Stimulated activated CD4-positive, alpha-beta T cell treated with anti-CD3 and anti-CD28 coated beads, Interleukin-1b, Interleukin-23, amount 100 ng/mL, for 1 hour (primary cell): ENCODE data around the gene IFITM10.
"Not testable (repeated sequence)": the region's sequence is repeated elsewhere in the genome, so short reads cannot be mapped to it uniquely, and the experiment has no call there.

Experiments used
- DNase-seq, 2 donors: peaks; one replicate each; pipeline ENCODE4 v3.0.0-alpha.2; 2020; ENCODE audit warnings: low read depth in 2 of 2

Gene IFITM10

DNA sequence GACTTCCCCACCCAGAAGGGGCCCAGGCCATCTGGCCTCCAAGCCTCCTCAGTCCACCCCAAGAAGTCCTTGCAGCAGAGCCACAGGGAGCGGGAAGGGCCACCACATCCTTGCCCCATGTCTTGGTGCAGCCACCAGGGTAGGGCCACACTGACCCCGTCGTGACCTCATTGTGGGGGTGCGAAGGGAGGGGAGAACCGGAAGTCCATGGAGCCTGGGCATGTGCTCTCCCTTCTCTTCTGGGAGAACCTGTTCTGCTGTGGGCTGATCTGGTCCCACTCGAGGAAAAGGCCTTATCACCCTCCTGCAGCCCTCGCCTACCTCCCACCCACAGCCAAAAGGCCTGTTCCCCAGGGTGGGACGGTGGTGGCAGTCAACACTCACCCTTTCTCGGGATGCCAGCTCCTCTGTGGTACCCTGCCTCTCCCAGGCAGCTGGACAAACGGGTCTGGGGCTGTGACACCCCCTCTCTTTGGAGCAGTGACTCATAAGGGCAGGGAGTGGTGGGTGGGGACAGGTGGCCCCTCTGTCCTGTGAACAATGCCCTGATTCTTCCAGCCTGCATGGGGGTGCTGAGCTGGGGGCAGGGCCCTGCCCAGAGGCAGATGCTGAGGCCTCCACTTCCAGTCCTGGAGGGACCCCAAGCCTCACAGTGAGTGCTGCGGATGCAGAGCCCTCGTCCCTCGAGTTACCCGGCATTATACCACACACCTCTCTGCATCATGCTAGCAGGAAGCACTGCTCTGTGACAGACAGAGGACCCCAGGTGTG lies 27.9 kb upstream of the IFITM10 start:
- DNase-seq, result no peak

DNA sequence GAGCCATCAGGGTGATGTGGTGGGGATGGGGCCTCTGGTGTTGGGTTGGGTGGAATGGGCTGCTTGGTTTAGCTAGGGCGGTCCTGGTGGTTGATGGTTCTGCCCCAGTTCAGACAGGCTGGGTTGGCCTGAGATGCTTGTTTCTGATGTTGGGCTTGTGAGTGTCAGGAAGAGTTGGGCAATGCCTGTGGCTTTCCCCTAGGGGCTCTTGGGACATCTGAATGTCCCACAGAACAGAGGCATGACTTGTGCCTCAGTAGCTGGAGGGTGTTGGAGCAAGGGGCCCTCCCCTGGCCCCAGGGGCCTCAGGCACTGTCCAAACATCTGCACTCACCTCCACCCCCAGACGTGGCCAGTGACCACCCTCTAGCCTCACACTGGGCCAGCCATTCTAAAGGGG lies 27.3 kb upstream of the IFITM10 start:
- no peak for DNase-seq

DNA sequence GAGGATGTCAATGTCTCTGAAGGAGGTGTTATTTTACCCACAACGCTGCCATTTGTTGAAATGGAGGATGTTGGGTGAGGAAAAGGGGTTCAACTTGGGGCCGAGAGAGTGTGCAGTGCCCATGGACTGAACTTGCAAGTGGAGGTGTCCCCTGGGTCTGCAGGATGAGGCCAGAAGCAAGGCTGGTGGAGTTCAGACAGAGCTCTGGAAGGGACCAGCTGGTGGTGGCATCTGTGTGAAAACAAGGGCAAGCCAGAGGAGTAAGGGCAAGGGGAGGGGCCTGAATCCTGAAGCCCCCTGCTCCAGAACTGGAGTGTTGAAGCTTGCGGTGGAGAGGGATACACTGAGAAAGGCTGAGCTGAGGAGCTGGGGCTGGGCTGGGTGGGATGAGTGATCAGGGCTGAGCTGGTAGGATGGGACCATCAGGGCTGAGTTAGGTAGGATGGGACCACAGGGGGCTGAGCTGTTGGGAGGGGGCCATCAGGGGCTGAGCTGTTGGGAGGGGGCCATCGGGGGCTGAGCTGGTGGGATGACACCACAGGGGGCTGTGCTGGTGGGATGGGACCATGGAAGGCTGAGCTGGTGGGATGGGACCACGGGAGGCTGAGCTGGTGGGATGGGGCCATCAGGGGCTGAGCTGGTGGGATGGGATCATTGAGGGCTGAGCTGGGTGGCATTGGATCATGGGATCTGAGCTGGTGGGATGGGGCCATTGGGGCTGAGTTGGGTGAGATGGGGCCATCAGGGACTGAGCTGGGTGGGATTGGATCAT lies 26.7 kb upstream of the IFITM10 start:
- DNase-seq, result no peak

DNA sequence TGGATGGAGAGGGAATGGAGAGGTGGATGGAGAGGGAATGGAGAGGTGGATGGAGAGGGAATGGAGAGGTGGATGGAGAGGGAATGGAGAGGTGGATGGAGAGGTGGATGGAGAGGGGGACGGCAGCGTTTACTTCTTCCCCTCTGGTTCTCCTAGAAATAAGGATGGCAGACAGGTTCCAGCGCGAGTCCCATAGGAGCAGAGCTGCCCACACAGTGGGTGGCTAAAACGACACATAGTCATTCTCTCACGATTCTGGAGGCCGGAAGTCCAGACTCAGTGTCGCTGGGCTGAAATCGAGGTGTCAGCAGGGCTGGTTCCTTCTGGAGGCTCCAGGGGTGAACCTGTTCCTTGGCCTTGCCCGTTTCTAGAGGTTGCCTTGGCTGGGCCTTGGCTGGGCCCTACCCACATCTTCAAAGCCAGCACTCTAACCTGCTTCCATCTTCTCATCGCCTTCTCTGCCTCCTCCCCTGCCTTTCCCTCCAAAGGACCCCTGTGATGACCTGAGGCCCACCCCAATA lies 26.0 kb upstream of the IFITM10 start:
- no peak for DNase-seq

DNA sequence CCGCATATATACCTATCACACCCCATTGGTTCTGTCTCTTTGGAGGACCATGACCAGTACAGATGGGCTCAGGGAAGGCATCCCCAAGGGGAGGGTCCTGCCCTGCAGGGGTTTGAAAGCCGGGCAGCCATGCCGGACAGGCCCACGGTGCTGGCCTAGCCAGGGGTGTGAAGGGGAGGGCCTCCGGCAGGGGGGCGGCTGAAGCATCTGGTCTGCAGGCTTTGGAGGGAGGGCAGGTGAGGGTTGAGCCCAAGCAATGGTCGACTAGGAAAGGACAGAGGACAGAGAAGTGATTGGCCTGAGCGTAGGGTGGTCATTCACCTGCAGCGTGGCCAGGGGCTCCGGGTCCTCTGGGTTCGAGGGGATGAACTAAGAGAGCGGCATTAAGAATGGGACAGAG lies 24.5 kb upstream of the IFITM10 start:
- DNase-seq, result no peak

DNA sequence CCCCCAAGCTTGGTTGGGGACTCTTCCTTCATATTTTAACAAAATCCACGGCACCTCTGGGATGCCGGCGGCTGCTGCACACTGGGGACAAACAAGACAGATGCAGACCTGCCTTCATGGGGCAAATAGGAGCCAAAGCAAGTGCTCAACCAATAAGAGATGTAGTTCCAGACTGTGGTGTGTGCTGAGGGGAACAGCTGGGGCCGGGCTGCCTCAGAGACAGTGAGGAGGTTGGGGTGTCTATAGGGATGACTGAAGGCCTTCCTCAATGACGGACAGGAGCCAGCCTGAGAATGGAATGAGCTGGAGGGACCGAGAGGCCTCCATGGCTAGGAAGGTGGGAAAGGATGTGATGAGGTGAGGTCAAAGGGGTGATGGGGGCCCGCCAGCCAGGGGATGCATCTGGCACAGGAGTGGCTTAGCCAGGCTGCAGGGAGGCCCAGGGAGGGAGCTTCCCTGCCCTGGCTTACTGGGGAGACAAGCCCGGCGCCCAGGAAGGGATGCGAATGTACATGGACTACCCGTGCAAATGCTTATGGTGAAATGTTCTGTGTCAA lies 23.7 kb upstream of the IFITM10 start:
- no peak for DNase-seq

DNA sequence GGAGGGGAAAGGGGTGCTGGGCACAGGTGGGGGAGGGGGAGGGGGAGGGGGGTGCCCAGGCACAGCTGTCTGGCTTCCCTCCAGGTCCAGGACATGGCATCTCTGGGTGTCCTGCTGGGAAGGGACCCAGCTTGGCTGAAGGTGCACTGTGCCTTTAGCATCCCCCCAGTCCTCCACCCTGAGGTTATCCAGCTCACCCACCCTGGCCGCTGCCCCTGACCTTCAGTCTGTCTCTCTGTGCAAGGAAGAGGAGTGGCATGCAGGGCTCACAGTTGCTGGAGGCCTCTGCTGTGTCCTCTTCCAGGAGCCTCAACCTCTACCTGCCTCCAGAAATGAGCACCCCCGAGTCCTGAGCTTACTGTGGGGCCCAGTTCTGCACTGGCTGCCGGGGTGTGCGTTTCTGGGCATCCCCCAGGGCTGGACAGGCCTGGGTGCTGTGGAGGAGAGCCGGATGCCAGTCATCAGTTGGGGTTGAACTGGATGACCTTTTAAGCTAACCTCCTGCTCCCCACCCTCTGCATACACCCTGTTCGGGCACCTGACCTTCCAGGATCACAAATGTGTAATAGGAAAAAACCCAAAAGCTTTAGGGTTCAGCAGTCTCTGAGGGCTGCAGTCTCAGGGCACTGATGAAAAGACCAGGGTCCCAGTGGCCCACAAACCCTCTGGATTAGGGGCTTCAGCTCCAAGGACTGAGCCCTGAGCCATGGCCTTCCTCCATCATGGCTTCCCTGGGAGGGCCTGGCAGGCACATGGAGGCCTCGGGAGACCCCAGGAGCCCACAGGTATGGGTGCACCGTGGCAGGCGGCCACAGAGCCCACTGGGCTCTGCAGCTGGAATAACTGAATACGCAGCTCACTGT lies 23.0 kb upstream of the IFITM10 start:
- DNase-seq, result no peak

DNA sequence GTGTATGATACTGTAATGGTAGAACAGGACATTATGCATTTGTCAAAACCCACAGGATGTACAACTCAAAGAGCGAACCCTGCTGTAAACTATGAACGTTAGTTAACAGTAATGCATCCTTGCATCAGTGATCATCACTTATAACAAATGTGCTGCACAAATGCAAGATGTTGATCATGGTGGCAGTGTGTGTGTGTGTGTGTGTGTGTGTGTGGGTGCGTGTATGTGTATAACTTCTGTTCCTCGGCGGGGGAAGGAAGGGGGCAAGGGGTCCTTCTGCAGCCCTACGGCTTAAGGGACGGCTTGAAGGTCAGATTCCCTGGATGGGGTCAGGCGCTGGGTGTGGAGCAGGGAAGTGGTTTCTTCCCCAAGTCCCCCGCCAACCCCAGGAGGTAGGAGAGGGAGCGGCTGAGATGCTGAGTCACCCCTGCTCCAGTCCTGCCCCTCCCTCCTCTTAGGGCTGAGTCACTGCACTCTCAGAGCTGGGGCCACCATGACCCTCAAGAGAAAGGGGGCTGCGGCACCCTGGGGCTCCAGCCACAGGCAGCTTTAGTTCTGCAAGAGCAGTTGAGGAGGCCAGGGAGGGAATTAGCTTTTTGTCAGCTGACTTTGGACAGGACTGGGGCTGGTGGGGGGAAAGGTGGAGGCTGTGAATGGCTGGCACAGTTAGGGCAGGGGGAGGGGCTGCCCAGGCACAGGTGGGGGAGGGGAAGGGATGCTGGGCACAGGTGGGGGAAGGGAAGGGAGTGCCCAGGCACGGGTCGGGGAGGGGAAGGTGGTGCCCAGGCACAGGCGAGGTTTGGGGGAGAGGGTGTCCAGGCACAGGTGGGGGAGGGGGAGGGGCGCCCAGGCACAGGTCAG lies 22.1 kb upstream of the IFITM10 start:
- DNase-seq, result peak in 1 of 2 donors; percentile 27

DNA sequence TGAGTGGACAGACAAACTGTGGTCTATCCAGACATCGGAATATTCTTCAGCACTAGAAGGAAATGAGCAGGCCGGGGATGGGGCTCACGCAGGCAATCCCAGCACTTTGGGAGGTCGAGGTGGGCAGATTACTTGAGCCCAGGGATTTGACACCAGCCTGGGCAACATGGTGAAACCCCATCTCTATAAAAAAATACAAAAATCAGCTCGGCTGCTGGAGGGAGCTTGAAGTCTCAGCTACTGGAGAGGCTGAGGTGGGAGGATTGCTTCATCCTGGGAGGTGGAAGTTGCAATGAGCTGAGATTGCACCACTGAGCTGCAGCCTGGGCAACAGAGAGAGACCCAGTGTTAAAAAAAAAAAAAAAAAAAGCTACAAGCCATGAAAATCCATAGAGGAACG lies 21.3 kb upstream of the IFITM10 start:
- DNase-seq, result no peak

DNA sequence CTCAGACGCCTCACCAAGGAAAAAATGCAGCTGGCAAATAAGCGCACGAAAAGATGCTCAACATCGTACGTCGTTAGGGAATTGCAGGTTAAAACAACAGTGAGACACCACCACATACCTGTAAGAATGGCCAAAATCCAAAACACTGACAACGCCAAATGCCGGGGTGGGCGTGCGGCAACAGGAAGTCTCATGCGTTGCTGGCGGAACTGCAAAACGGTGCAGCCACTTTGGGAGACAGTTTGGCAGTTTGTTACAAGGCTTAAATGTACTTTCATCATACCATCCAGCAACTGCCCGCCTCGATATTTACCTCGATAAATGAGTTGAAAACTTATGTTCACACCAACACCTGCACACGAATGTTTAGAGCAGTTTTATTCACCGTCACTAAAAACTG lies 20.9 kb upstream of the IFITM10 start:
- no peak for DNase-seq

DNA sequence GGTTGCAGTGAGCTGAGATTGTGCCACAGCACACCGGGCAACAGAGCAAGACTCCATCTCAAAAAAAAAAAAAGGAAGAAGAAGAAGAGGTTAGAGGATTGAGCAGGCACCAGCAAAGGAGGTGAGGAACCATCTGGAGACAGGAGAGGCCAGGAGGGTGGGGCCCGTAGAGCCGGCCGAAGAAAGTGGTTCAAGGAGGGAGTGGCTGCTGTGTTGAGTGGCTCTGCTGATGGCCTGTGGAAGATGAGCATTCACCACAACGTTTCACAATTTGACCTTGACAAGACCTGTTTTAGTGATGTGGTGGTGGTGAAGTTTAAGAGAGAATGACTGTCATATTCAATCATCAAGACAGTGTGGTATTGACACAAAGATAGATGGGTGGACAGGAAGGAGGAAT lies 20.1 kb upstream of the IFITM10 start:
- no peak for DNase-seq

DNA sequence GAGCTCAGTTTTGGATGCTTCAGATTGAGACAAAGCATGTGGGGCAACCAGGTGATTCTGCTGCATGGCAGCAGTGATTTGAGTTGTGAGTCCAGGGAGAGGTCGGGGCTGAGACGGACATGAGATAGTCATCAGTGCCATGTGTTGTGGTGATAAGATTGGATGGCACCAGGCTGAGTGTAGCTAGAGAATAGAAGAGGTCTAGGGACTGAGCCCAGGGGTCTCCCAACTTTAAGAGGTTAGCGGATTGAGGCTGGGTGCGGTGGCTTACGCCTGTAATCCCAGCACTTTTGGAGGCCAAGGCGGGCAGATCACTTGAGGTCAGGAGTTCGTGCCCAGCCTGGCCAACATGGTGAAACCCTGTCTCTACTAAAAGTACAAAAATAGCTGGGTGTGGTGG lies 19.7 kb upstream of the IFITM10 start:
- DNase-seq, result no peak

DNA sequence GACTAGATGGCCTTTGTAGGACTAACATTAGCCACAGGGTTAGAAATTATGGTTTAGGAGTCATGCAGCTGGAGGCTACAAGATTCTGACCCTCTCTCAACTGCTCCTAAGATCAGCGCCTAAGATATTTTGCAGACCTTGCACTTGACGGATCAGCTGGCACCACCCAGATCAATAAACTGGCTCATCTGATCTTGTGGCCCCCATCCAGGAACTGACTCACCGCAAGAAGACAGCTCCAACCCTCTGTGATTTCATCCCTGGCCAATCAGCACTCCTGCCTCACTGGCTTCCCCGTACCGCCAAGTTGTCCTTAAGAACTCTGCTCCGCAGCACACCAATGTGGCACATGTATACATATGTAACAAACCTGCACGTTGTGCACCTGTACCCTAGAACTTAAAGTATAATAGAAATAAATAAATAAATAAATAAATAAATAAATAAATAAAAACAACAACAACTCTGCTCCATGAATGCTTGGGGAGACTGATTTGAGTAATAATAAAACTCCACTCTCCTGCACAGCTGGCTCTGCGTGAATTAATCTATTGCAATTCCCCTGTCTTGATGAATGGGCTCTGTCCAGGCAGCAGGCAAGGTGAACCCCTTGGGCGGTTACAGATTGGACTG lies 19.0 kb upstream of the IFITM10 start:
- not testable (repeated sequence) for DNase-seq

DNA sequence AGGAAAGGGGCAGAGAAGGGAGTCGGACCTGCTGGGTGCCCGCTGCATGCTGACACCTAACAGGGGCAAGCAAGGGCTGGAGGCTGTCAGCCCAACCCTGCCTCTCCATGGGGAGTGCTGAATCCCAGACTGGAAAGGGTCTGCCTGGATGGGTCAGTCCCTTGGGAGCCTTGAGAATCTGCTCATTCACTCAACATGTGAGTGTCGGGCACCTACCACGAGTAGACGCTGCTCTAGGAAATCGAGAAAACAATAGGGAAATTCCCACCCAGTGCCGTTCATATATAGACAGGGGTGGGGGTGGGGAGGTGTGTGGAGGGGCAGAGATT lies 17.7 kb upstream of the IFITM10 start:
- no peak for DNase-seq

DNA sequence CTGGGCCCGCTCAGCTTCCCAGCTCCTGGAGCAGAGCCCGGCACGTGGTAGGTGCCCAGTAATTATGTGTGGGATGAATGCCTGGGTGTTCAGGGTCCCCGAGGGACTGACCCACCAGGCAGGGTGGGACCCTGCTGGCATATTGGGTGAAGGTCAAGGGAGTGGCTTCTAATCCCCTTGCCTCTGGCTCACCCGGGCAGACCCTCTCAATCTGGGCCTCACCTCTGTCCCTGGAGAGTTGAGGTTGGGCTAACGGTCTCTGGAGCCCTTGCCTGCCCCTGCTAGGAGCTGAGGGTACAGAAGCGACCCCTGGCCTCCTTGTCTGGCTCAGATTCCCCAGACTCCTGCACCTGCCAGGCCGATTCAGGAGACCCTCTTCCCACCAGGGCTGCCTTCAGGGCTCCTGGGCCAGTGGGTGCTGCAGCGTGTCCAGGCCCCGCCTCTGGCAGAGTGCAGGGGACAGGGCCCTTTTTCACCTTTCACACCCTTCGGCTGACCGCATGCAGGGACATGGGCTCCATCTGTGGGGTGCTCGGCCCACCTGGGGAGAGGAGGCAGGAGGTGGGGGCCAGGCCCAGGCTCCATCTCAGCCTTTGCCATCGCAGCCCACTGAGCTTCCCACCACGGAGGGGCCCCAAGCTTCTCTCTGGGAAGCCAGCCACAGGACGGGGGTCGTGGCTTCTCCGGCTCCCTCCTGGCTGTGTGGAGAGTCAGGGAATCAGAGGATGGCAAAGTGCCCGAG lies 17.2 kb upstream of the IFITM10 start:
- no peak for DNase-seq

DNA sequence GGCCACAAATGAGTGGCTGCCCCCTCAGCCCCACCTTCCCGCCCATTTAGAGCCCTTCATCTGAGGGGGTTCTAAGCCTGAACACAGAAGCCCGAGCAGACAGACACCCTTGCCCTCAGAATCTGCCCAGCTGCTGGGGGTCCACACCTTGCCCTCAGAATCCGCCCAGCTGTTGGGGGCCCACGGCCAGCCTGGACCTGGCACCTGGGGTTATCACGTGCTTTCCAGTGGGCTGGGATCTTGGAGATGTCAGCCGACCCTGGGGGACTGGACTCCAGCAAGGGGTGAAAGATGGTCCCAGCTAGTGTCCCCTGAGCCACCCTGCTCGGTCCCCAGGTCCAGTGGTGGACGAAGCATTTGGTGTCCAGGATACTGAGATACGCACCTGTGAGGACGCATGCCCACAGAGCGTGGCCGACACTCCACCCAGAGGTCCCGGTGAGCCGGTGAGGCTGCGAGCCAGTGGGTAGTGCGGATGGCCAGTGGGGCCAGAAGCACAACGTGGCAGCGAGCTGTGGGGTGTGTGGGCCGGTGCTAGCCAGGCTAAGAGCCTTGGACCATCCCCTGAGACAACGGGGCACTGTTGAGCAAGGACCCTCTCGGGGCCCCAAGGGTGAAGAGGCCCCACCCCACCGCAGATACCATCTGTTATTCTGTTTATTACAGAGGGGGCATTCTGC lies 16.5 kb upstream of the IFITM10 start:
- no peak for DNase-seq

DNA sequence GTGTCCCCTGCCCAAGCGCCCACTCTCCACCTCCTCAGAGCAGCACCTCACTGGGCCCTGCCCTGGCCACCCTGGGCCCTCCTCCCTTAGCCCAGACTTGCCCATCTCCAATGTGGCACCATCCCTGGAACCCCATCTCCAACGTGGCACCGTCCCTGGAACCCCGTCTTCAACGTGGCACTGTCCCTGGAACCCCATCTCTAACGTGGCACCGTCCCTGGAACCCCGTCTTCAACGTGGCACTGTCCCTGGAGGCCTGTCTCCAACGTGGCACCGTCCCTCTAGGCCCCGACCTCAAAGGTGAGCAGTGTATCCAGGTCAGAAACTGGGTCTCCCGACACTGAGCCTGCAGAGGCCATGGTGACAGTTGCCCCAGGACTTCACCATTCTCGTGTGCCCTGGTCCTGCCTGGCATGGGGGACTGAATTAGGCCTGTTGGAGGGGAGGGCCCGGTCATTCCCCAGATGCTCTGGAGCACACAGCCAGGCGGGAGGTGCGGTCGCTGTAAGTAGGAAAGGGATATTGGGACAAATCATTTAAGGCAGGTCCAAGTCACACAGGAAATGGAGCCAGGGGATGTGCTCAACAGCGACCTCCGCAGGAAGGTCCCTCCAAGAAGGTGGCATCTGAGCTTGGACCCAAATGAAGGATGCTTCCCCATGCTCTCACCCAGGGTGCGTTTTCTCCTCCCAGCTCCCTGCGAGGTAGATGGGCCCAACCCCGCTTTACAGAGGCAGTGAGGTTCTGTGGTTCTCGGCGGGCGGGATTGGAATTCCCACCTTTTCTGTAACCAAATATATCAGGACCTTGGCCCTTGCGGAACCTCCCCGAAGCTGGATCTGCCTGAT lies 15.7 kb upstream of the IFITM10 start:
- no peak for DNase-seq
